COLO829 (cell line): ENCODE measurements around the gene PHOX2B.
"Not testable (repeated sequence)": the region's sequence is repeated elsewhere in the genome, so short reads cannot be mapped to it uniquely, and the experiment has no call there.

ENCODE experiments used
- DNase-seq: peaks from one replicate; pipeline ENCODE4 v3.0.0; 2012; ENCODE audit warnings: low spot score

Gene PHOX2B

DNA sequence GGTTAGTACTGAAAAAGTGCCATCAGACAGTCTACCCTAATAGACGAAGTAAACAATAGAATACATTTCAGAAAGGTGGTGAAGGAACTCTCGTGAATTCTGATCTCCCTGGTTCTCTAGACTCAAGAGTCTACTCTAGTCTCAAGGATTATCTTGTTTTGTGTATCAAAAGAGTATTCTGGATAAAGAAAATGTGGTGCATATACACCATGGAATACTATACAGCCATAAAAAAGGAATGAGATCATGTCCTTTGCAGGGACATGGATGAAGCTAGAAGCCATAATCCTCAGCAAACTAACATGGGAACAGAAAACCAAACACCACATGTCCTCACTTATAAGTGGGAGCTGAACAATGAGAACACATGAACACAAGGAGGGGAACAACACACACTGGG lies 36.9 kb downstream of the PHOX2B start:
- not testable (repeated sequence) for DNase-seq

DNA sequence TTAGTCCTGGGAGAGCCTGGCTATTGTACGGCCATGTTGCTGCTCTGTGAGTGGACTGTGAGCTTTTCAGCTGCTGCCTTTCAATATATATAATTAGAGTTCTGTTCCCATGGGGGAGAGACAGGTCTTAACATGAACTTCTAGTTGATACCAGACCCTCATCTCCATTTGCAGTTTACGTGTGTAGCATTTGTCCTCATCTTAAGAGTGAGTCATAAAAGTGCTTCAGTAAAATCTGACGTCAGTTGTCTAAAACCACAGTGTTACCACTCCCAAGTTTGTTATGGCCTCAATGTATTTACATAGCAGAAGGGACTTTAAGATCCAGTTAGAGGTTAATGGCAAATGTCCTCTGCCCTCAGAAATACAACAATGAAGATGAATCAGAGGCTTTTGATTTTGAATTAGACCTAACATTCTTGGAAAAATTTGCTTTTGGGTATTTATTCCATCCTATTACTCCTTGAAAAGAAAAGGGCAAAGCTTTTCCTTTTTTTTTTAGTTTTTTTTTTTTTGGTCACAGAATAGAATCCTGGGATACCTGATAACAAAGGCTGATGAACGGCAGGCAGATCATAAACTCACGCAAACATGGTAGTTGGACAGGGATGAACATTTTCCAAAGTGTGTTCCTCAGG lies 38.6 kb downstream of the PHOX2B start:
- peak; percentile 5 for DNase-seq

DNA sequence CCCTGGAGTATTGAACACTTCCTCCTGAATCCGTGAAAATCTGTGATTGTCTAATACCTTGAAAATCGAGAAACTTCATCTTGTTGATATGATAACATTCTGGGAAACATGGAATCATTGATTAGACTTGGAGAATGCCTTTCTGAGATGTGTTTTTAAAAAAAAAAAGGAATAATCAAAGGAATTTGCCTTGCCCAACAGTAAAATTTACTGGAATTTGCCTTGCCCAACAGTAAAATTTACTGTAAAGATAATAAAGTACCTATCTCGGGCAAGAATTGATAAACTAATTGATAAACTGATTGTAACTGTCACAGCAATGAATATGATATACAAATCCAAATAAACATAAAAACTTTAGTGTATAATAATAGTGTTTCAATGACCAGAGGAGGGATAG lies 44.7 kb downstream of the PHOX2B start:
- DNase-seq = no peak

DNA sequence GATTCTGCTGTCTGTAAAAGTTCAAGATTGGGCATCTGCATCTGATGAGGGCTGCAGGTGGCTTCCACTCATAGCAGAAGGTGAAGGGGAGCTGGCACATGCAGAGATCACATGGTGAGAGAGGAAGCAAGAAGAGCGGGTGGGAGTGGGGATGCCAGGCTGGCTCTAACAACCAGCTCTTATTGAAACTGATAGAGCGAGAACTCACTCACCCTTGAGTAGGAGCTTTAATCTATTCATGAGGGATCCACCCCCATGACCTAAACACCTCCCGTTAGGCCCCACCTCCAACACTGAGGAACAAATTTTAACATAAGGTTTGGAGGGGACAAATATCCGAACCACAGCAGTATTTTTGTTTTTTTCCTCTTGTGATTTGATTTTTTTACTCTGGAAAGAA lies 45.8 kb downstream of the PHOX2B start:
- no peak for DNase-seq

DNA sequence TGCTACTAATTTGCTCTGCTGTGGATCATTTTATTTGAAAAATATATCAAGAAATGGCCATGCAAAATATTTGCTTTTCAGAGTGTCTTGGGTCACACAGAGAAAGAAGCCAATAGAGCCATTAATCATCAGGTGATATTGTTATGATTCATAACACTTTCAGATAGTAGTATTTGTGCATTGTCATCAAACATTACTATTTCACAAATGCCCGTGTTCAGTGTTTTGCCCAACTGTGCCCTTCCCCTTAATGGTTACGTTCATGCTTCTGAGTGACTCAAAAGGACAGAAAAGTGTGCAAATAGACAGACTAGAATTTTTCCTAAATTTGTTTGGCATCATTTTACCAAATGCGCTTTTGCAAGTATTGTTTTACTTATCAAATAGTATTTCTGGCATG lies 46.5 kb downstream of the PHOX2B start:
- no peak for DNase-seq

DNA sequence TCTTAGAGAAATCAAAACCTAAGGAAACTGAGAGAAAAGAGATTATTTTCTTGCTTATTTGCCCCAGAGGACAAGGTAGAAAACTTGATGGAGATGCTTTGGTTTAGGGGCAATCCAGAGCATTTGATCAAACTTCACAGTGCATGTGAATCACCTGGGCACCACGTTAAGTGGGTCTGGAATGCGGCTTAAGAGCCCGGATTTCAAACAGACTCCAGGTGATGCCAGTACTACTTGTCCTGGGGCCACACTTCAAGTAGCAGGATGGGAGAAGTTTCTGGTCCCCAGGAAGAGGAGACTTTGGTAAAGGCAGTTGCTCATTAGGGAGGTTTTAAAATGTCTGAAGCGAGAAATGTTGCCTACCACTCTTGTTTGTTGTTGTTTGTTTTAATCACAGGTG lies 51.8 kb downstream of the PHOX2B start:
- DNase-seq = no peak

DNA sequence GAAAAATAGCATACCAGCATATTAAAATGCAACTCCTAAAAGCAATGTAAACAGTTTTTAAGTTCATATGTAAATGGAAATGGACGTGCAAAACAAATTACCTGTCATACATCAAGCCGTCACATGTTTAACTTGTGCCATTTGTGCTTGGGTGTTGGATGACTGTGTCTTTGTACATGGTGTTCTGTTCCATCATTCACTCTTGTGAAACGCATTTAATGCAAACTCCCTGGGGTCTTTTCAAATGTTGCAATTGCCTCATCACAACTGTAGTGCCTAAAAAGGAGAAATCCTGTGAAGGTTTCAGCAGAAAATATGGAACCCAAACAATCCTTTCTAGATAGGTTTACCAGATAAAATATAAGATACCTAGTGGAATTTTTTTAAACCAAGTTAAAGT lies 52.4 kb downstream of the PHOX2B start:
- DNase-seq = no peak
